OCI-M2 (cell line): ENCODE measurements around the gene NELFA.

ENCODE experiments used
- DNase-seq: peaks from one replicate; lab custom pipeline; 2025; ENCODE audit not compliant: unreplicated experiment; lab: John Stamatoyannopoulos, UW

The NELFA gene

DNA sequence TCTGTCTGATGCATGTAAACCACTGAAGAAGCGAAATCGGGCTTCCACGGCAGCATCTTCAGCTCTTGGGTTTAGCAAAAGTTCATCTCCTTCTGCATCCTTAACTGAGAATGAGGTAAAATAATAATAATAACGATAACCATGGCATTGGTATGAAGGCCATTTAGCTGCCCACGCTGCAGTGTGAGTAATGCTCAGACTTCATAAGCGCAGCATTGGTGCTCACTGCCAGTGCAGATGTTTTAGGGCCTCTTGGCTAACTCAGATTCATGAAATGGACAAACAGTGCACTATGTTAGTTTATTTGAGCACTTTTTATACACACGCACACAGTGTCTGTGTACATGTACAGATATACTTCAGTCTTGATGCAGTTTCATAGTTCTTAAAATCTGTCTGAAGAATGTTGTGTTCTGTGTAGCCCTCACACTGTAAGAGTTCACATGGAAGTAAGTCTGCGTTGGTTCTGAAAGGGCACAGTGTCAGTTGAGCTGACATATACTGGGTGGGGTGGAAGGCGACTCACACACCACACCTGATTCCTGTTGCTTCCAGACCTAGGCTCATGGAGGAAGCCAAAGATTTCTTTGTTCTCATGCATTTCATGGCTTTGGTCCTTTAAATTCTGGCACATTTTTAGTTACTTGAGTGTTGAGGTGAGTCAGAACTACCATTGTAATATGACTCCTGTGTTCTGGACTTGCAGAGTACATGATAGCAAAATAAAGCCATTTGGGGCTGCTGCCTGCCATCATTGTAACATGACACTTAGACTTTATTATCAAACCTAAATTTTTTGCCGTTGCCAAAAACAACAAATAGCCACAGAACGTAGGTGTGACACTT is 68.9 kb downstream of the NELFA start:
- DNase-seq, result no peak

DNA sequence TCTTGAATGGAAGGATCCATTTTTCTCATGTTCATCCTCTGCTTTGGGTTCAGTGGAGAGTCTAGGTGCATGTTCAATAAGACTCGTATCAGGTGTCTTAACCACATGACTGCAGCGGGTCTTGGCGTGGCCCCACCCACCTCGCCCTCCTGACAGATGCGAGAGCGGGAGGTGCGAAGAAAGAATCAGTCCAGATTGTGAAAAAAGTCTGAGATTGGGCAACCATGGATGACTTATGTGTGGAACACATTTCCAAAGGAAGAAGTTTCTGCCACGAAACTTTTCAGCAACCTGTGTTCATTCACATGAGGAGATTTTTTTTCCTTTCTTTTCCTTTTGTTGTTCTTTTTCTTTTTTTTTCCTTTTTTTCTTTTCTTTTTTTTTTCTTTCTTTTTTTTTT is 70.7 kb downstream of the NELFA start:
- no peak for DNase-seq

DNA sequence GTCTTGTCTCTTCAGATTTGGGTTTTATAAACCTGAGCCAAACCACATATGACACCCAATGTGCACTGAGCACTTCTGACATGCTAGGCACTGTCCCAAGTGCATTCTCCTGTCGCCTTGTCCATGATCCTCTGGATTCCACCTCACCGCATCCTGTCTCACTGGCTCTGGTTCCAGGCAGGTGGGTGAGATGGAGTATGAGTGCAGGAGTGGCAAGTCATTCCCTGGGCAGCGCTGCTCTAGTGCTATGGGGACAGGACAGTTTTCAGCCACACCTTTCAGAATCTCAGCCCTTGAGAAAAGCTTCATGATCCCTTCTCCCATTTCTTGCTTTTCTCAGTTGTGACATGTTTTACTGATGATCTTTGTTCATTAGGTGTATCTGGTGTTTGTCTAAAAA is 71.2 kb downstream of the NELFA start:
- no peak for DNase-seq

DNA sequence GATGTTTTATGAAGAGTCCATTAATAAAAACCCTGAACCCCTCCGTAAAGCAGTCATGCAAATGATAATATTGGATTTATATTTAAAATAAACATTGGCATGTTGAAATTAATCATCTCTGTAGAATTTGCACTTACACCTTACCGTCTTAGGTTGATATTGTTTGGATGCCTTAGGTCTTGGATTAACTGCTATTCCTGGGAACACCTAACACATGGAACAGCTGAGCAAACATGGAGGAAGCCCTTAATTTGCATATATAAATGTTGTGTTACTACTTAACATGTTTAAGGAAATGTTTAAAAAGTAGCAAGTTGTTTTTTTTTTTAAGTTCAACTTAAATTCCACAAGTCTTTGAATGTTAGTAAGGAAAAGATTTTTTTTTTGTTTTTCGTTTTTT is 75.1 kb downstream of the NELFA start:
- no peak for DNase-seq

DNA sequence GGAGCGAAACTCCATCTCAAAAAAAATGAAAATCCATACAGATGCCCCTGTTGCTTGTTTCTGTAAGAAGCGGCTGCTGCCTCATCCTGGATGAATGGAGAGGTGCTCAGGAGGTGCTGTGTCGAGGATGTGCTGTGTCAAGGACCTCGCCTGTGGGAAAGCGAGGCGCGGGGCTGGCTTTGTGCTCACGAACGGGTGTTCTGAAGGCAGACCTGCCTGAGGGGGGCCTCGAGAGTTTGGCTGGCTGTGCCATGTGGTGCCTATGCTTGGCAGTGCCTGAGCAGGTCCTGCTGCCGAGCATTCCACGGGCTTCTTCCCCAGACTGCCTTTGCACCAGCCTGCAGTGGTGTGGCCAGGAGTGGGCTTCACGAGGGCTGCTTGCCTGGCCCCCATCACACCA is 76.0 kb downstream of the NELFA start:
- DNase-seq, result no peak
